ENCODE data around the gene NDUFB2. TPM values are rescaled to one million over a fixed set of nuclear protein-coding genes. Genes with fewer than 3 reads are reported as not detected.

Gene NDUFB2
- total RNA-seq, 1 donor: 56.5 TPM

- Histone ChIP-seq H3K4me3 (ENCODE audit: insufficient read depth, low read length) (no peak overlapping the region), H3K27ac (ENCODE audit: low read depth, low read length) (no peak overlapping the region), H3K27me3 (ENCODE audit: insufficient read depth, low read length) (no peaks in the 10 kb centered on the region), H2AFZ (ENCODE audit: low read length) (no peak overlapping the region), H3K4me1 (ENCODE audit: insufficient read depth, low read length) (peaks cover 2% of the 10 kb centered on the region), H3K4me2 (ENCODE audit: insufficient read depth, low read length) (no peak overlapping the region), H3K36me3 (ENCODE audit: insufficient read depth, low read length) (no peaks in the 10 kb centered on the region), H3K79me2 (ENCODE audit: insufficient read depth, low read length) (no peaks in the 10 kb centered on the region), H3K9me3 (ENCODE audit: low read depth, low read length) (no peaks in the 10 kb centered on the region), H4K20me1 (ENCODE audit: insufficient read depth, low read length) (no peaks in the 10 kb centered on the region)
- no peak for TF ChIP-seq CTCF (IDR thresholded peaks at IDR 0.05; ENCODE audit: extremely low read depth, low read depth, low read length)
- DNase-seq (ENCODE audit: insufficient read length, low spot score, missing footprints): peak; percentile 43
These were observed 46.1 kb upstream of the NDUFB2 start for GRCh38 chr7:140650367-140650766.

- Histone ChIP-seq H3K79me2 (ENCODE audit: insufficient read depth, low read length) (no peaks in the 10 kb centered on the region), H3K27ac (ENCODE audit: low read depth, low read length) (no peak overlapping the region), H3K4me1 (ENCODE audit: insufficient read depth, low read length) (peaks cover 16% of the 10 kb centered on the region), H3K4me2 (ENCODE audit: insufficient read depth, low read length) (peak overlapping the region; percentile 10), H3K36me3 (ENCODE audit: insufficient read depth, low read length) (no peaks in the 10 kb centered on the region), H3K4me3 (ENCODE audit: insufficient read depth, low read length) (no peak overlapping the region), H4K20me1 (ENCODE audit: insufficient read depth, low read length) (no peaks in the 10 kb centered on the region), H2AFZ (ENCODE audit: low read length) (no peak overlapping the region), H3K27me3 (ENCODE audit: insufficient read depth, low read length) (no peaks in the 10 kb centered on the region), H3K9me3 (ENCODE audit: low read depth, low read length) (no peaks in the 10 kb centered on the region)
- TF ChIP-seq CTCF (IDR thresholded peaks at IDR 0.05; ENCODE audit: extremely low read depth, low read depth, low read length): peak; percentile 90
- DNase-seq (ENCODE audit: insufficient read length, low spot score, missing footprints): peak; percentile 89
These were observed 43.0 kb upstream of the NDUFB2 start for GRCh38 chr7:140653319-140654108.

- Histone ChIP-seq H3K27me3 (ENCODE audit: insufficient read depth, low read length) (no peaks in the 10 kb centered on the region), H3K4me1 (ENCODE audit: insufficient read depth, low read length) (peaks cover 16% of the 10 kb centered on the region), H3K79me2 (ENCODE audit: insufficient read depth, low read length) (no peaks in the 10 kb centered on the region), H3K36me3 (ENCODE audit: insufficient read depth, low read length) (no peaks in the 10 kb centered on the region), H3K9me3 (ENCODE audit: low read depth, low read length) (no peaks in the 10 kb centered on the region), H4K20me1 (ENCODE audit: insufficient read depth, low read length) (no peaks in the 10 kb centered on the region), H3K4me3 (ENCODE audit: insufficient read depth, low read length) (no peak overlapping the region), H3K4me2 (ENCODE audit: insufficient read depth, low read length) (no peak overlapping the region), H3K27ac (ENCODE audit: low read depth, low read length) (no peak overlapping the region), H2AFZ (ENCODE audit: low read length) (no peak overlapping the region)
- peak; percentile 14 for DNase-seq (ENCODE audit: insufficient read length, low spot score, missing footprints)
- TF ChIP-seq CTCF (IDR thresholded peaks at IDR 0.05; ENCODE audit: extremely low read depth, low read depth, low read length): no peak
These were observed 42.5 kb upstream of the NDUFB2 start for GRCh38 chr7:140654109-140654387.

GRCh38 chr7:140654661-140655060 is 41.8 kb upstream of the NDUFB2 start:
- no peak for TF ChIP-seq CTCF (IDR thresholded peaks at IDR 0.05; ENCODE audit: extremely low read depth, low read depth, low read length)
- H3K79me2 ChIP-seq (ENCODE audit: insufficient read depth, low read length): no peaks in the 10 kb centered on the region
- DNase-seq (ENCODE audit: insufficient read length, low spot score, missing footprints): no peak
- no peaks in the 10 kb centered on the region for H3K9me3 ChIP-seq (ENCODE audit: low read depth, low read length)
- no peaks in the 10 kb centered on the region for H4K20me1 ChIP-seq (ENCODE audit: insufficient read depth, low read length)
- peaks cover 16% of the 10 kb centered on the region for H3K4me1 ChIP-seq (ENCODE audit: insufficient read depth, low read length)
- no peak overlapping the region for H3K27ac ChIP-seq (ENCODE audit: low read depth, low read length)
- no peaks in the 10 kb centered on the region for H3K36me3 ChIP-seq (ENCODE audit: insufficient read depth, low read length)
- H3K27me3 ChIP-seq (ENCODE audit: insufficient read depth, low read length): no peaks in the 10 kb centered on the region
- H3K4me3 ChIP-seq (ENCODE audit: insufficient read depth, low read length): no peak overlapping the region
- H2AFZ ChIP-seq (ENCODE audit: low read length): no peak overlapping the region
- H3K4me2 ChIP-seq (ENCODE audit: insufficient read depth, low read length): no peak overlapping the region
